ENCODE results near the gene TMEM51. TPM values are rescaled to one million over a fixed set of nuclear protein-coding genes. Genes with fewer than 3 reads are reported as not detected.

TMEM51 gene
- total and polyA plus RNA-seq, 9 of the 15 experiments (the other 6 are each of a cell fraction or from before 2014, with no cell fraction given), result 0.06 to 1.4 (median 0.58) TPM

- H3K4me3 ChIP-seq, result no peak overlapping the region
- no peak overlapping the region for H2AFZ ChIP-seq (ENCODE audit: low read depth, low read length)
- peaks cover 23 to 77% of the 10 kb centered on the region in 2 experiments for H3K27me3 ChIP-seq (ENCODE audit: control insufficient read depth in 2 of 2, insufficient read depth in 2 of 2, low read length in 2 of 2)
- intact Hi-C loops (cut with micrococcal nuclease) (no loop called here), in situ Hi-C loops (cut with MboI) (no loop called here)
- BruUV-seq (replicated peaks), result no TSS peak
- 0 out of 2 replicates have a peak, but pooled peaks cover 7% of the 10 kb centered on the region for H4K20me1 ChIP-seq (replicated peaks; ENCODE audit: control insufficient read depth, insufficient read depth, low read length)
- no peak overlapping the region for H3K27ac ChIP-seq (ENCODE audit: extremely low read depth, low read depth, low read length)
- ATAC-seq (no peak), FAIRE-seq (no peak), DNase-seq (ENCODE audit: extremely low read depth in 1 of 4, low spot score in 3 of 4) (no peak)
- no peaks in the 10 kb centered on the region for H3K9me3 ChIP-seq (replicated peaks; ENCODE audit: control insufficient read depth, insufficient read depth, low read depth, low read length)
- no peaks in the 10 kb centered on the region for H3K79me2 ChIP-seq (ENCODE audit: control insufficient read depth, insufficient read depth, low read length)
- no peak overlapping the region for H3K4me2 ChIP-seq (ENCODE audit: insufficient read depth, low read length)
- H3K9me1 ChIP-seq (ENCODE audit: control insufficient read depth, insufficient read depth, low read length), result no peaks in the 10 kb centered on the region
- TF ChIP-seq ELK3 (CRISPR knock-in tag; IDR thresholded peaks at IDR 0.05), result no peak
- no peak for TF ChIP-seq LARP7 (IDR thresholded peaks at IDR 0.05)
- TF ChIP-seq SMARCA4 (IDR thresholded peaks at IDR 0.05), result no peak
- TF ChIP-seq ZNF263 (CRISPR knock-in tag; IDR thresholded peaks at IDR 0.05; ENCODE audit: borderline replicate concordance), result no peak
- TF ChIP-seq FOXJ3 (CRISPR knock-in tag; IDR thresholded peaks at IDR 0.05), result no peak
- TF ChIP-seq BMI1 (IDR thresholded peaks at IDR 0.05; ENCODE audit: low read length), result no peak
- TF ChIP-seq CTCF (IDR thresholded peaks at IDR 0.05 in 2 of 3, conservative IDR thresholded peaks at IDR 0.05 in 1 of 3; ENCODE audit: insufficient read depth in 2 of 3, low read depth in 1 of 3, low read length in 3 of 3), result no peak
- TF ChIP-seq CBX1 (IDR thresholded peaks at IDR 0.05; ENCODE audit: low read depth), result no peak
- TF ChIP-seq MNT (conservative IDR thresholded peaks at IDR 0.05), result no peak
- ChIA-PET CTCF (ENCODE audit: low intra/inter-chr PET ratio) (no interaction called here), POLR2A (no interaction called here)
- 7% methylated on average over 8 of the region's 8 CpGs for WGBS (ENCODE audit: insufficient coverage, low coverage, missing lambda C conversion rate)
- no peak overlapping the region for H3K9ac ChIP-seq (ENCODE audit: insufficient read depth in 1 of 2, low read depth in 2 of 2, low read length in 2 of 2)
- H3K4me1 ChIP-seq (replicated peaks in 1 of 2; ENCODE audit: control insufficient read depth in 2 of 2, insufficient read depth in 2 of 2, low read length in 2 of 2), result no peaks in the 10 kb centered on the region
- no peaks in the 10 kb centered on the region for H3K36me3 ChIP-seq (ENCODE audit: control insufficient read depth, insufficient read depth, low read length)
Observed at GRCh38 chr1:15160626-15161025, 7.1 kb downstream of the TMEM51 start.
